HepG2 (cell line): Measurements from ENCODE around the gene OR1M1. TPM values are rescaled to one million over a fixed set of nuclear protein-coding genes. Genes with fewer than 3 reads are reported as not detected.

Source experiments
- CAMTA2 ChIP-seq: sonication (generic); formaldehyde crosslinking; IDR thresholded peaks from 2 replicates; pipeline ENCODE4 v1.4.0; 2020; ENCODE audit warnings: mild to moderate bottlenecking, missing genetic modification reagents, borderline replicate concordance
- CREB3 ChIP-seq: sonication (generic); formaldehyde crosslinking; IDR thresholded peaks from 2 replicates; pipeline ENCODE4 v1.5.0; 2020; ENCODE audit warnings: missing genetic modification reagents
- ERF ChIP-seq: IDR thresholded peaks from 2 replicates; pipeline ENCODE4 v1.6.1; 2018; ENCODE audit warnings: missing biosample characterization, missing genetic modification reagents
- FOXO4 ChIP-seq: sonication (generic); formaldehyde crosslinking; conservative IDR thresholded peaks from 2 replicates; pipeline ENCODE4 v1.8.1; 2023; ENCODE audit warnings: missing genetic modification reagents
- MAZ ChIP-seq, 2 experiments: sonication (generic) in 1 of 2; formaldehyde crosslinking in 1 of 2; IDR thresholded peaks; 2 replicates each; pipeline versions ENCODE4 v1.5.0 to v1.6.1; 2012 to 2020; ENCODE audit warnings: low read depth in 2 of 2, mild to moderate bottlenecking in 2 of 2, borderline replicate concordance in 1 of 2, improper control_type of control experiment in 1 of 2, low read length in 1 of 2, missing genetic modification reagents in 1 of 2, moderate library complexity in 1 of 2
- MXI1 ChIP-seq: IDR thresholded peaks from 3 replicates; pipeline ENCODE4 v1.6.1; 2012; ENCODE audit warnings: low read depth, low read length, inconsistent platforms, borderline replicate concordance
- NCOA5 ChIP-seq: sonication (generic); formaldehyde crosslinking; IDR thresholded peaks from 2 replicates; pipeline ENCODE4 v1.4.0; 2020; ENCODE audit warnings: missing genetic modification reagents
- NFYB ChIP-seq: sonication (generic); formaldehyde crosslinking; IDR thresholded peaks from 2 replicates; pipeline ENCODE4 v1.4.0; 2020; ENCODE audit warnings: missing genetic modification reagents
- NR2F1 ChIP-seq, 2 experiments: fragments of 450-650 bp in 1 of 2; formaldehyde crosslinking in 1 of 2; IDR thresholded peaks; 2 replicates each; pipeline versions ENCODE4 v1.5.0 to v1.6.1; 2016 to 2020; ENCODE audit warnings: mild to moderate bottlenecking in 1 of 2, missing compliant biosample characterization in 1 of 2, missing genetic modification reagents in 1 of 2, moderate library complexity in 1 of 2
- POGZ ChIP-seq: sonication (generic); formaldehyde crosslinking; IDR thresholded peaks from 2 replicates; pipeline ENCODE4 v1.4.0; 2020; ENCODE audit warnings: mild to moderate bottlenecking, missing genetic modification reagents
- RAD51 ChIP-seq: fragments of 450-650 bp; IDR thresholded peaks from 2 replicates; pipeline ENCODE4 v1.6.1; 2016; ENCODE audit warnings: borderline replicate concordance
- RFXANK ChIP-seq: IDR thresholded peaks from 2 replicates; pipeline ENCODE4 v1.6.1; 2016
- YEATS4 ChIP-seq: sonication (generic); formaldehyde crosslinking; IDR thresholded peaks from 2 replicates; pipeline ENCODE4 v1.4.0; 2020; ENCODE audit warnings: missing genetic modification reagents, borderline replicate concordance
- ZBTB4 ChIP-seq: sonication (generic); formaldehyde crosslinking; IDR thresholded peaks from 2 replicates; pipeline ENCODE4 v1.4.0; 2020; ENCODE audit warnings: missing genetic modification reagents, mild to moderate bottlenecking, borderline replicate concordance
- ZKSCAN1 ChIP-seq: fragments of 150-350 bp; IDR thresholded peaks from 2 replicates; pipeline ENCODE4 v1.6.1; 2014; ENCODE audit warnings: low read length
- ZMAT3 ChIP-seq: sonication (generic); formaldehyde crosslinking; conservative IDR thresholded peaks from 2 replicates; pipeline ENCODE4 v1.7.0; 2021; ENCODE audit warnings: missing genetic modification reagents
- ZMYM4 ChIP-seq: sonication (generic); formaldehyde crosslinking; IDR thresholded peaks from 2 replicates; pipeline ENCODE4 v1.8.1; 2023; ENCODE audit warnings: mild to moderate bottlenecking, missing genetic modification reagents
- ZNF460 ChIP-seq: sonication (generic); formaldehyde crosslinking; IDR thresholded peaks from 2 replicates; pipeline ENCODE4 v1.5.1; 2020; ENCODE audit warnings: missing genetic modification reagents, mild to moderate bottlenecking, borderline replicate concordance
- ZNF563 ChIP-seq: sonication (generic); formaldehyde crosslinking; IDR thresholded peaks from 2 replicates; pipeline ENCODE4 v1.8.0; 2022; ENCODE audit warnings: mild to moderate bottlenecking, moderate library complexity, missing genetic modification reagents
- ZNF746 ChIP-seq: sonication (generic); formaldehyde crosslinking; IDR thresholded peaks from 2 replicates; pipeline ENCODE4 v1.8.0; 2022; ENCODE audit warnings: mild to moderate bottlenecking, missing genetic modification reagents
- polyA plus RNA-seq, 8 experiments: library from polyadenylated mRNA; depleted of rRNA in 3 of 8; stranded (reverse) in 7 of 8; unstranded in 1 of 8; fragments of >200 nt; fragmentation: Illumina TruSeq in 4 of 8; extraction: Trizol in 4 of 8; gene quantifications; 2 replicates each; pipeline versions ENCODE4 v1.2.1 to v1.2.3, GENCODE V29; 2011 to 2016; ENCODE audit warnings: low read depth in 4 of 8, missing spikeins in 1 of 8, mixed read lengths in 1 of 8; ENCODE audit not compliant: insufficient read depth in 1 of 8
- total RNA-seq, 5 experiments: library from RNA; depleted of rRNA; stranded (reverse); fragments of >200 nt; fragmentation: Illumina TruSeq; extraction: Trizol; gene quantifications; 2 replicates each; pipeline ENCODE4 v1.2.3, GENCODE V29; 2016; ENCODE audit warnings: low read depth in 1 of 5
- TF ChIP-seq, protein P1 (sequence below): sonication (generic); formaldehyde crosslinking; conservative IDR thresholded peaks from 2 replicates; pipeline ENCODE4 v1.8.0; 2022; ENCODE audit warnings: mild to moderate bottlenecking, moderate library complexity, missing genetic modification reagents

The OR1M1 gene
- total and polyA plus RNA-seq, 2 of the 13 experiments (the other 11 are each of a cell fraction or from before 2014, with no cell fraction given): not detected

GRCh38 chr19:9140159-9140874, 53.5 kb downstream of the OR1M1 start, which contains the start of gene ZNF317 (continued):
- TF ChIP-seq ZBTB4 (CRISPR knock-in tag): no peak
- TF ChIP-seq ERF (CRISPR knock-in tag): peak; percentile 78
- TF ChIP-seq YEATS4 (CRISPR knock-in tag): peak; percentile 87; the same call in 1 of the 2 replicates
- TF ChIP-seq NCOA5: no peak
- TF ChIP-seq CAMTA2 (CRISPR knock-in tag): peak; percentile 63; the same call in 1 of the 2 replicates
- no peak for TF ChIP-seq FOXO4 (CRISPR knock-in tag)
- TF ChIP-seq ZNF563 (CRISPR knock-in tag): no peak; the same call in 1 of the 2 replicates
- peak; percentile 55 for TF ChIP-seq NFYB (CRISPR knock-in tag)
- peak; percentile 83 for TF ChIP-seq POGZ (CRISPR knock-in tag)
- TF ChIP-seq MAZ (IDR thresholded peaks at IDR 0.05; ENCODE audit: borderline replicate concordance, low read depth, low read length): peak; percentile 38; the same call in 1 of the 2 replicates
- no peak for TF ChIP-seq MAZ (CRISPR knock-in tag; IDR thresholded peaks at IDR 0.05; ENCODE audit: low read depth)
- no peak for TF ChIP-seq ZNF746 (CRISPR knock-in tag)
- TF ChIP-seq RFXANK (CRISPR knock-in tag): no peak
- TF ChIP-seq ZMAT3 (CRISPR knock-in tag): no peak; the same call in 1 of the 2 replicates
- TF ChIP-seq MXI1: peak; percentile 88; the same call in 2 of the 3 replicates
- peak; percentile 75; the same call in 1 of the 2 replicates for TF ChIP-seq ZMYM4 (CRISPR knock-in tag)
- TF ChIP-seq NR2F1 (CRISPR knock-in tag; IDR thresholded peaks at IDR 0.05): peak; percentile 30 to 58; a peak in 3 of 4 replicates
- TF ChIP-seq CREB3: 0 out of 2 replicates have a peak, but pooled peaks have one; percentile 36
- TF ChIP-seq ZNF460 (CRISPR knock-in tag): no peak
- 0 out of 2 replicates have a peak, but pooled peaks have one; percentile 15 for TF ChIP-seq RAD51
- TF ChIP-seq, protein P1, sequence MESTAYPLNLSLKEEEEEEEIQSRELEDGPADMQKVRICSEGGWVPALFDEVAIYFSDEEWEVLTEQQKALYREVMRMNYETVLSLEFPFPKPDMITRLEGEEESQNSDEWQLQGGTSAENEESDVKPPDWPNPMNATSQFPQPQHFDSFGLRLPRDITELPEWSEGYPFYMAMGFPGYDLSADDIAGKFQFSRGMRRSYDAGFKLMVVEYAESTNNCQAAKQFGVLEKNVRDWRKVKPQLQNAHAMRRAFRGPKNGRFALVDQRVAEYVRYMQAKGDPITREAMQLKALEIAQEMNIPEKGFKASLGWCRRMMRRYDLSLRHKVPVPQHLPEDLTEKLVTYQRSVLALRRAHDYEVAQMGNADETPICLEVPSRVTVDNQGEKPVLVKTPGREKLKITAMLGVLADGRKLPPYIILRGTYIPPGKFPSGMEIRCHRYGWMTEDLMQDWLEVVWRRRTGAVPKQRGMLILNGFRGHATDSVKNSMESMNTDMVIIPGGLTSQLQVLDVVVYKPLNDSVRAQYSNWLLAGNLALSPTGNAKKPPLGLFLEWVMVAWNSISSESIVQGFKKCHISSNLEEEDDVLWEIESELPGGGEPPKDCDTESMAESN (CRISPR knock-in tag): peak; percentile 70; the same call in 1 of the 2 replicates
- TF ChIP-seq ZKSCAN1: no peak
